Liver (tissue), 3 donors: Measurements from ENCODE around the gene FXYD7.

Experiments used
- FOXA1 ChIP-seq: IDR thresholded peaks from 2 replicates; pipeline ENCODE4 v1.6.1; 2016; ENCODE audit warnings: antibody characterized with exemption
- GABPA ChIP-seq, 2 donors: IDR thresholded peaks in 1 of 2; conservative IDR thresholded peaks in 1 of 2; 2 replicates each; pipeline ENCODE4 v1.6.1; 2016; ENCODE audit warnings: antibody characterized with exemption in 2 of 2, mild to moderate bottlenecking in 1 of 2, moderate library complexity in 1 of 2
- HNF4G ChIP-seq: IDR thresholded peaks from 2 replicates; pipeline ENCODE4 v1.6.1; 2016; ENCODE audit warnings: antibody characterized with exemption
- RAD21 ChIP-seq, 2 donors: IDR thresholded peaks; 2 replicates each; pipeline ENCODE4 v1.6.1; 2016; ENCODE audit warnings: antibody characterized with exemption in 2 of 2, mild to moderate bottlenecking in 2 of 2
- TAF1 ChIP-seq: conservative IDR thresholded peaks from 2 replicates; pipeline ENCODE4 v1.6.1; 2016; ENCODE audit warnings: antibody characterized with exemption, mild to moderate bottlenecking
- TF ChIP-seq, protein P1 (sequence below): fragments of 150-350 bp; IDR thresholded peaks from 2 replicates; pipeline ENCODE4 v1.5.1; 2017; ENCODE audit warnings: improper control_type of control experiment, low read depth, low read length; ENCODE audit not compliant: missing input control
- TF ChIP-seq, protein P2 (sequence below): IDR thresholded peaks from 2 replicates; pipeline ENCODE4 v1.6.1; 2016; ENCODE audit warnings: antibody characterized with exemption, mild to moderate bottlenecking
- TF ChIP-seq, protein P3 (sequence below): IDR thresholded peaks from 2 replicates; pipeline ENCODE4 v1.6.1; 2016; ENCODE audit warnings: antibody characterized with exemption
- TF ChIP-seq, protein P4 (sequence below): IDR thresholded peaks from 2 replicates; pipeline ENCODE4 v1.6.1; 2016; ENCODE audit warnings: antibody characterized with exemption
- donor health status: healthy.
- donor health status: healthy.

DNA sequence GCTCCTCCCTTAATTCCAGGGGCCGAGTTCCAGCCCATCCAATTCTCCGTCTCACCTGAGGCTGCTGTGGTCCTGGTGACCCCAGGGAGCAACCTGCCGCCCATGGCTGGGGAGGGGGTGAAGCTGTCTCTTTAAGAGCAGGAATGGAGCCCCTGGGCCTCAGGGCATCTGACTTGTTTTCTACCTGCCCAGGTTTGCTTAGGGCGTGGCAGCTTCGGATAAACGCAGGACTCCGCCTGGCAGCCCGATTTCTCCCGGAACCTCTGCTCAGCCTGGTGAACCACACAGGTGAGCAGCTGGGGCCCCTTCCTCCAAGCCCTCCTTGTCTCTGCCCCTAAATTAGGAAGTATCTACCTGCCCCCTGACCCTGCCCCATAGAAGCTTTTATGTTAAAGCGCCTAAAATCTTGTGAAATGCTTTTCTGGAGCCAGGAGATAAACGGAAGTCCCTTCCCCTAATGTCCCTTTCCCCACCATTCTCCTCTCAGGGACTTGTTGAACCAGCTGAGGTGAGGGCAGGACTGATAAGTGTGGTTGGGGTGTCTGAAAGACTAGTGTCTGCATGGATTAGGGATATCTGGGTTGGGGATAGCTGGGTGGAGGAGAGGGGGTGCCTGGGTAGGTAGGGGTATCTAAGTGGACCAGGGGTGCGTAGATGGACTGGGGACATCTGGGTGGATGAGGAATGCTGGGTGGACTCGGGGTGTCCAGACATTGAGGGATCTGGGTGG, 26.8 kb upstream of the FXYD7 start:
- TF ChIP-seq, protein P1, sequence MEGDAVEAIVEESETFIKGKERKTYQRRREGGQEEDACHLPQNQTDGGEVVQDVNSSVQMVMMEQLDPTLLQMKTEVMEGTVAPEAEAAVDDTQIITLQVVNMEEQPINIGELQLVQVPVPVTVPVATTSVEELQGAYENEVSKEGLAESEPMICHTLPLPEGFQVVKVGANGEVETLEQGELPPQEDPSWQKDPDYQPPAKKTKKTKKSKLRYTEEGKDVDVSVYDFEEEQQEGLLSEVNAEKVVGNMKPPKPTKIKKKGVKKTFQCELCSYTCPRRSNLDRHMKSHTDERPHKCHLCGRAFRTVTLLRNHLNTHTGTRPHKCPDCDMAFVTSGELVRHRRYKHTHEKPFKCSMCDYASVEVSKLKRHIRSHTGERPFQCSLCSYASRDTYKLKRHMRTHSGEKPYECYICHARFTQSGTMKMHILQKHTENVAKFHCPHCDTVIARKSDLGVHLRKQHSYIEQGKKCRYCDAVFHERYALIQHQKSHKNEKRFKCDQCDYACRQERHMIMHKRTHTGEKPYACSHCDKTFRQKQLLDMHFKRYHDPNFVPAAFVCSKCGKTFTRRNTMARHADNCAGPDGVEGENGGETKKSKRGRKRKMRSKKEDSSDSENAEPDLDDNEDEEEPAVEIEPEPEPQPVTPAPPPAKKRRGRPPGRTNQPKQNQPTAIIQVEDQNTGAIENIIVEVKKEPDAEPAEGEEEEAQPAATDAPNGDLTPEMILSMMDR: no peak
- TF ChIP-seq TAF1 (no peak), HNF4G (no peak), FOXA1 (no peak), GABPA (IDR thresholded peaks at IDR 0.05 in 1 of 2, conservative IDR thresholded peaks at IDR 0.05 in 1 of 2) (no peak), RAD21 (IDR thresholded peaks at IDR 0.05) (no peak)
- TF ChIP-seq, protein P2, sequence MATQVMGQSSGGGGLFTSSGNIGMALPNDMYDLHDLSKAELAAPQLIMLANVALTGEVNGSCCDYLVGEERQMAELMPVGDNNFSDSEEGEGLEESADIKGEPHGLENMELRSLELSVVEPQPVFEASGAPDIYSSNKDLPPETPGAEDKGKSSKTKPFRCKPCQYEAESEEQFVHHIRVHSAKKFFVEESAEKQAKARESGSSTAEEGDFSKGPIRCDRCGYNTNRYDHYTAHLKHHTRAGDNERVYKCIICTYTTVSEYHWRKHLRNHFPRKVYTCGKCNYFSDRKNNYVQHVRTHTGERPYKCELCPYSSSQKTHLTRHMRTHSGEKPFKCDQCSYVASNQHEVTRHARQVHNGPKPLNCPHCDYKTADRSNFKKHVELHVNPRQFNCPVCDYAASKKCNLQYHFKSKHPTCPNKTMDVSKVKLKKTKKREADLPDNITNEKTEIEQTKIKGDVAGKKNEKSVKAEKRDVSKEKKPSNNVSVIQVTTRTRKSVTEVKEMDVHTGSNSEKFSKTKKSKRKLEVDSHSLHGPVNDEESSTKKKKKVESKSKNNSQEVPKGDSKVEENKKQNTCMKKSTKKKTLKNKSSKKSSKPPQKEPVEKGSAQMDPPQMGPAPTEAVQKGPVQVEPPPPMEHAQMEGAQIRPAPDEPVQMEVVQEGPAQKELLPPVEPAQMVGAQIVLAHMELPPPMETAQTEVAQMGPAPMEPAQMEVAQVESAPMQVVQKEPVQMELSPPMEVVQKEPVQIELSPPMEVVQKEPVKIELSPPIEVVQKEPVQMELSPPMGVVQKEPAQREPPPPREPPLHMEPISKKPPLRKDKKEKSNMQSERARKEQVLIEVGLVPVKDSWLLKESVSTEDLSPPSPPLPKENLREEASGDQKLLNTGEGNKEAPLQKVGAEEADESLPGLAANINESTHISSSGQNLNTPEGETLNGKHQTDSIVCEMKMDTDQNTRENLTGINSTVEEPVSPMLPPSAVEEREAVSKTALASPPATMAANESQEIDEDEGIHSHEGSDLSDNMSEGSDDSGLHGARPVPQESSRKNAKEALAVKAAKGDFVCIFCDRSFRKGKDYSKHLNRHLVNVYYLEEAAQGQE: no peak
- TF ChIP-seq, protein P3, sequence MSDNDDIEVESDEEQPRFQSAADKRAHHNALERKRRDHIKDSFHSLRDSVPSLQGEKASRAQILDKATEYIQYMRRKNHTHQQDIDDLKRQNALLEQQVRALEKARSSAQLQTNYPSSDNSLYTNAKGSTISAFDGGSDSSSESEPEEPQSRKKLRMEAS: no peak
- TF ChIP-seq, protein P4, sequence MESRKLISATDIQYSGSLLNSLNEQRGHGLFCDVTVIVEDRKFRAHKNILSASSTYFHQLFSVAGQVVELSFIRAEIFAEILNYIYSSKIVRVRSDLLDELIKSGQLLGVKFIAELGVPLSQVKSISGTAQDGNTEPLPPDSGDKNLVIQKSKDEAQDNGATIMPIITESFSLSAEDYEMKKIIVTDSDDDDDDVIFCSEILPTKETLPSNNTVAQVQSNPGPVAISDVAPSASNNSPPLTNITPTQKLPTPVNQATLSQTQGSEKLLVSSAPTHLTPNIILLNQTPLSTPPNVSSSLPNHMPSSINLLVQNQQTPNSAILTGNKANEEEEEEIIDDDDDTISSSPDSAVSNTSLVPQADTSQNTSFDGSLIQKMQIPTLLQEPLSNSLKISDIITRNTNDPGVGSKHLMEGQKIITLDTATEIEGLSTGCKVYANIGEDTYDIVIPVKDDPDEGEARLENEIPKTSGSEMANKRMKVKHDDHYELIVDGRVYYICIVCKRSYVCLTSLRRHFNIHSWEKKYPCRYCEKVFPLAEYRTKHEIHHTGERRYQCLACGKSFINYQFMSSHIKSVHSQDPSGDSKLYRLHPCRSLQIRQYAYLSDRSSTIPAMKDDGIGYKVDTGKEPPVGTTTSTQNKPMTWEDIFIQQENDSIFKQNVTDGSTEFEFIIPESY: no peak
